ENCODE data around the gene CDC16. TPM values are rescaled to one million over a fixed set of nuclear protein-coding genes. Genes with fewer than 3 reads are reported as not detected.

The CDC16 gene
- total RNA-seq, 1 donor from 2014 or later: 83.0 TPM

DNA sequence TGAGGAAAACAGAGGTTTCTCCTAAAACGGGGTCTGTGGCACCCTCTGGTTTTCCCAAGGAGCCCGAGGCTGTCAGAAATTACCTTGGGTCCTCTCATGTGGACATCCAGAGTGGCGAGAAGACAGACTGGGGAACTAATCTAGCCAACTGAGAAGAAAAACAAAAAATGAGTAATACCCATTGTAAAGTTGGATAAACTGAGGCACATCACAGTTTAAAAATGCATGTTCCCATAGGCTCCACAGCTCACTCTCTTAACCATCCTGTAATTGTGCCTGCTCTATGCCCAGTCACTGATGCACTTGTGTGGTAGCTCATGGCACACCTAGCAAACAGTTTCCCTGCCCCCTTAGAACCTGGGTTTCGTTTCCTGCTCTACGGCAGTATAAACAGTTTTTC, 31.5 kb downstream of the CDC16 start:
- peak overlapping the region; percentile 94 for H3K27ac Mint-ChIP-seq (ENCODE audit: unreplicated experiment)
- no peak for DNase-seq (ENCODE audit: low spot score)
- no peaks in the 10 kb centered on the region for H3K9me3 Mint-ChIP-seq (ENCODE audit: low read depth)
- no peak overlapping the region for H3K4me3 Mint-ChIP-seq (ENCODE audit: unreplicated experiment)
- peaks cover 33% of the 10 kb centered on the region for H3K36me3 Mint-ChIP-seq (ENCODE audit: low read depth)
- H3K4me1 Mint-ChIP-seq (ENCODE audit: low read depth): peaks cover 48% of the 10 kb centered on the region
- H3K27me3 Mint-ChIP-seq (ENCODE audit: low read depth): no peaks in the 10 kb centered on the region
- TF ChIP-seq, protein P1, sequence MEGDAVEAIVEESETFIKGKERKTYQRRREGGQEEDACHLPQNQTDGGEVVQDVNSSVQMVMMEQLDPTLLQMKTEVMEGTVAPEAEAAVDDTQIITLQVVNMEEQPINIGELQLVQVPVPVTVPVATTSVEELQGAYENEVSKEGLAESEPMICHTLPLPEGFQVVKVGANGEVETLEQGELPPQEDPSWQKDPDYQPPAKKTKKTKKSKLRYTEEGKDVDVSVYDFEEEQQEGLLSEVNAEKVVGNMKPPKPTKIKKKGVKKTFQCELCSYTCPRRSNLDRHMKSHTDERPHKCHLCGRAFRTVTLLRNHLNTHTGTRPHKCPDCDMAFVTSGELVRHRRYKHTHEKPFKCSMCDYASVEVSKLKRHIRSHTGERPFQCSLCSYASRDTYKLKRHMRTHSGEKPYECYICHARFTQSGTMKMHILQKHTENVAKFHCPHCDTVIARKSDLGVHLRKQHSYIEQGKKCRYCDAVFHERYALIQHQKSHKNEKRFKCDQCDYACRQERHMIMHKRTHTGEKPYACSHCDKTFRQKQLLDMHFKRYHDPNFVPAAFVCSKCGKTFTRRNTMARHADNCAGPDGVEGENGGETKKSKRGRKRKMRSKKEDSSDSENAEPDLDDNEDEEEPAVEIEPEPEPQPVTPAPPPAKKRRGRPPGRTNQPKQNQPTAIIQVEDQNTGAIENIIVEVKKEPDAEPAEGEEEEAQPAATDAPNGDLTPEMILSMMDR (IDR thresholded peaks at IDR 0.05): no peak

DNA sequence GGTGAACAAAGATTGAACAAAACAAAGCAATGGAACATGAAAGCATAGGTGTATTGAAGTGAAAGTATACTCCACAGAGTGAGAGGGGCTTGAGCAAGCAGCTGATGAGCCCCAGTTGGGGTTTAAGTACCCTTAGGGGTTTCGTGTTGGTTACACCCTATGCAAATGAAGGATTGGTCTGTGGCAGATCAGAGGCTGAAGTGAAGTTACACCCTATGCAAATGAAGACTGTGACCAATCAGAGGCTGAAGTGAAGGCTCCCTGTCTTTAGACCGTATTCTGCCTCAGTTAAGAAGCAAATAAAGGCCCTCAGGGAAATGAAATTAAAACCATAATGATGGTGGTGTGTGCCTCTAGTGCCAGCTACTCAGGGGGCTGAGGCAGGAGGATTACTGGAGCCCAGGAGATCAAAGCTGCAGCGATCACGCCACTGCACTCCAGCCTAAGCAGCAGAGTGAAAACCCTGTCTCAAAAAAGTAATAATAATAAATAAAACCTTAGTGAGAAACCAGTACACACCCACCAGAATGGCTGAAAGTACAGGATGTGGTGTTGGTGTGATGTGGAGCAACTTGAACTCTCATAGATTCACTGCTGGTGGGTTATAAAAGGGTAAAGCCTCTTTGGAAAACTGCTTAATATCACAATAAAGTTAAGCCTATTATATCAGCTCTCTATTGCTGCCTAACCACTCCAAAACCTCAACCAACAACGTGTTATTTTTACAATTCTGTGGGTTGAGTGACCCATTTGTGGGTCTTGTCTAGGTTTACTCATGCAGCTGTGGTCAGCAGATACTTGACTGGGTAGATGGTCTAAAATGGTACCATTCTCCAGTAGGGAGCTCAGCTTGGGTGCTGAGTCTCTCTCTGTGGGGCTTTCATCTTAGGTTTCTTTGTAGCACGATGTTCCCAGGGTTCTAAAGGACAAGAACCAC, 33.9 kb downstream of the CDC16 start:
- no peak for DNase-seq (ENCODE audit: low spot score)
- Mint-ChIP-seq H3K4me1 (ENCODE audit: low read depth) (peaks cover 32% of the 10 kb centered on the region), H3K4me3 (ENCODE audit: unreplicated experiment) (no peak overlapping the region), H3K27me3 (ENCODE audit: low read depth) (no peaks in the 10 kb centered on the region), H3K27ac (ENCODE audit: unreplicated experiment) (no peak overlapping the region), H3K36me3 (ENCODE audit: low read depth) (peaks cover 34% of the 10 kb centered on the region), H3K9me3 (ENCODE audit: low read depth) (no peaks in the 10 kb centered on the region)
- TF ChIP-seq, protein P1 (IDR thresholded peaks at IDR 0.05): no peak

DNA sequence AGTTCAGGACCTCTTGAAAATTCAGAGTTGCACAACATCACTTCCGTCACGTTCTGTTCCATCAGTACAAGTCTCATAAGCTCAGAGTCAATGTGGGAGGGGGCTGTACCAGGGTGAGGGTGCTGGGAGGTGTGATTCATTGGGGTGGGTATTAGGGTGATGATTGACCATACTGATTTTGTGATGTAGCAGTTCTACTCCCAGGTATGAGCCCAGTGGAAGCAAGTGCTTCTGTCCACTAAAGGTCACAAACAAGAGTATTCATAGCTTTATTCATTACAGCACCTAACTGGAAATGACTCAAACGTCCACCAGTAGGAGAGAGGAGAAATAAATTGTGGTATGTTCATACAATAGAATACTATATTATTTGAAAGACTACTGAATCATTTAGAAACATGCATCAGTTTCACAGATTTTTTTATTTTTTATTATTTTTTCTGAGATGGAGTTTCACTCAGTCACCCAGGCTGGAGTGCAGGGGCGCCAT, 34.6 kb downstream of the CDC16 start:
- TF ChIP-seq, protein P1 (IDR thresholded peaks at IDR 0.05): no peak
- peaks cover 25% of the 10 kb centered on the region for H3K4me1 Mint-ChIP-seq (ENCODE audit: low read depth)
- no peaks in the 10 kb centered on the region for H3K9me3 Mint-ChIP-seq (ENCODE audit: low read depth)
- H3K27me3 Mint-ChIP-seq (ENCODE audit: low read depth): no peaks in the 10 kb centered on the region
- DNase-seq (ENCODE audit: low spot score): no peak
- H3K27ac Mint-ChIP-seq (ENCODE audit: unreplicated experiment): no peak overlapping the region
- no peak overlapping the region for H3K4me3 Mint-ChIP-seq (ENCODE audit: unreplicated experiment)
- peaks cover 34% of the 10 kb centered on the region for H3K36me3 Mint-ChIP-seq (ENCODE audit: low read depth)

DNA sequence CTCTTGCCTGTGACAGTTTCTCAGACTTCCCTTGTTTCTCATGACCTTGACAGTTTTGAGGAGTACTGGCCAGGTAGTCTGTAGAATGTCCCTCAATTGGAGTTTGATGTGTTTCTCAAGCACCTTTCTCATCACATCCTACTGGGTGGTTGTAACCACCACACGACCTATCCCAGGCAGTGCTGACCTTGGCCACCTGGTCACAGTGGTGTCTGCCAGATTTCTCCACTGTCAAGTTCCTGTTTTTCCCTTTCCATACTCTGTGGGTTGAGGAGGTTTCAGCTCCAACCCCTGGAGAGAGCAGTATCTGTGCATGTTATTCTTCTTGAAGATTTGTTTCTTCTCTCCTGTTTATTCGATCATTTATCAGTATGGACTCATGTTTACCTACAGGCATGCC, 38.3 kb downstream of the CDC16 start:
- no peaks in the 10 kb centered on the region for H3K9me3 Mint-ChIP-seq (ENCODE audit: low read depth)
- no peak for DNase-seq (ENCODE audit: low spot score)
- peaks cover 6% of the 10 kb centered on the region for H3K4me1 Mint-ChIP-seq (ENCODE audit: low read depth)
- peaks cover 41% of the 10 kb centered on the region for H3K36me3 Mint-ChIP-seq (ENCODE audit: low read depth)
- H3K27me3 Mint-ChIP-seq (ENCODE audit: low read depth): no peaks in the 10 kb centered on the region
- no peak overlapping the region for H3K27ac Mint-ChIP-seq (ENCODE audit: unreplicated experiment)
- no peak overlapping the region for H3K4me3 Mint-ChIP-seq (ENCODE audit: unreplicated experiment)
- TF ChIP-seq, protein P1 (IDR thresholded peaks at IDR 0.05): no peak

DNA sequence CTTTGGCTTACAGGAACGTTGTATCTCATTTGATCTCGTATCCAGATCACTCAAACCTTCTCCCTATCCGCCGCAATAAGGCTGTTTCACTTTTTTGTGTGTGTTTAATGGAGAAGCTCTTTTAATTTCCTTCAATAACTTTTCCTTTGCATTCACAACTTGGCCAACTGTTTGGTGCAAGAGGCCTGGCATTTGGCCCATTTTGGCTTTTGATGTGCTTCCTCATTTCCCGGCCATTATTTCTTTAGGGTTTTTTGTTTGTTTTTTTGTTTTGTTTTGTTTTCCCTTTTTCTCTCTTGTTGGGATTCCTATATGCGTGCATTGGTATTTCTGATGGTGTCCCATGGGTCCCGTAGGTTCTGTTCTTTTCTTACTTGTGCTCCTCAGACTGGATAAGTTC, 40.6 kb downstream of the CDC16 start:
- Mint-ChIP-seq H3K4me3 (ENCODE audit: unreplicated experiment) (no peak overlapping the region), H3K27ac (ENCODE audit: unreplicated experiment) (no peak overlapping the region), H3K4me1 (ENCODE audit: low read depth) (peaks cover 15% of the 10 kb centered on the region), H3K36me3 (ENCODE audit: low read depth) (peaks cover 35% of the 10 kb centered on the region), H3K9me3 (ENCODE audit: low read depth) (no peaks in the 10 kb centered on the region), H3K27me3 (ENCODE audit: low read depth) (no peaks in the 10 kb centered on the region)
- DNase-seq (ENCODE audit: low spot score): no peak
- TF ChIP-seq, protein P1 (IDR thresholded peaks at IDR 0.05): no peak

Data from chondrocyte (in vitro differentiated cells).